H1 (cell line): Measurements from ENCODE around the gene TBC1D17. TPM values are rescaled to one million over a fixed set of nuclear protein-coding genes. Genes with fewer than 3 reads are reported as not detected.

ENCODE experiments used
- CTCF ChIA-PET: fragments of 300-600 bp; sonication (Branson Sonifier 250); formaldehyde crosslinking; loops from one replicate; lab custom pipeline; 2021; ENCODE audit not compliant: partially characterized antibody; lab: Charles Lee
- POLR2A ChIA-PET: fragments of 300-600 bp; sonication (Branson Sonifier 250); formaldehyde crosslinking; loops from one replicate; lab custom pipeline; 2021; ENCODE audit warnings: inconsistent platforms; ENCODE audit not compliant: partially characterized antibody; lab: Charles Lee
- DNase-seq, 2 experiments: peaks; one replicate each; pipeline versions ENCODE4 v3.0.0 to v3.0.0-alpha.2; 2010 to 2022; ENCODE audit warnings: low spot score in 2 of 2, low read depth in 1 of 2, mixed read lengths in 1 of 2
- FAIRE-seq: peaks from 2 replicates; lab custom pipeline; 2011; peaks lifted over from hg19 to GRCh38; lab: Jason Lieb, UNC
- H2AFZ ChIP-seq: 2 replicates; pipeline ENCODE4 v1.8.1; 2012; ENCODE audit warnings: low read length, inconsistent platforms
- H2AK5ac ChIP-seq: 2 replicates; pipeline ENCODE4 v1.6.1; 2013; ENCODE audit warnings: low read depth, low read length
- H2BK120ac ChIP-seq: replicated peaks from 2 replicates; pipeline ENCODE3; 2013; ENCODE audit warnings: low read depth, low read length, inconsistent platforms
- H2BK12ac ChIP-seq: 2 replicates; pipeline ENCODE4 v1.6.1; 2013; ENCODE audit warnings: low read depth, low read length
- H2BK15ac ChIP-seq: 2 replicates; pipeline ENCODE4 v1.6.1; 2013; ENCODE audit warnings: low read length
- H2BK20ac ChIP-seq: 2 replicates; pipeline ENCODE4 v1.6.1; 2013; ENCODE audit warnings: low read length
- H2BK5ac ChIP-seq: 2 replicates; pipeline ENCODE4 v1.6.1; 2013; ENCODE audit warnings: low read depth, low read length
- H3K14ac ChIP-seq: 2 replicates; pipeline ENCODE4 v1.6.1; 2013; ENCODE audit warnings: inconsistent platforms; ENCODE audit not compliant: insufficient read length
- H3K18ac ChIP-seq: 2 replicates; pipeline ENCODE4 v1.6.1; 2013; ENCODE audit warnings: low read length; ENCODE audit errors: extremely low read depth
- H3K23ac ChIP-seq: 2 replicates; pipeline ENCODE4 v1.6.1; 2013; ENCODE audit warnings: inconsistent platforms; ENCODE audit not compliant: insufficient read length
- H3K23me2 ChIP-seq: 2 replicates; pipeline ENCODE4 v1.6.1; 2013; ENCODE audit warnings: low read depth, low read length
- H3K27ac ChIP-seq: 2 replicates; pipeline ENCODE4 v1.6.1; 2011; ENCODE audit warnings: low read depth, low read length, inconsistent platforms
- H3K27me3 ChIP-seq, 4 experiments: replicated peaks in 1 of 4; 1 replicate in 1 of 4; 2 replicates in 3 of 4; pipeline versions ENCODE4 v1.6.1 to v1.8.1; 2011 to 2013; ENCODE audit warnings: low read length in 3 of 4, mild to moderate bottlenecking in 3 of 4, inconsistent platforms in 2 of 4, mixed read lengths in 2 of 4, moderate library complexity in 1 of 4; ENCODE audit not compliant: control insufficient read depth in 3 of 4, insufficient read depth in 3 of 4; ENCODE audit errors: extremely low read depth in 1 of 4
- H3K36me3 ChIP-seq, 4 experiments: 2 replicates each; pipeline versions ENCODE4 v1.6.1 to v1.8.1; 2011 to 2013; ENCODE audit warnings: mild to moderate bottlenecking in 4 of 4, low read length in 3 of 4, moderate library complexity in 2 of 4, control low read depth in 1 of 4, inconsistent platforms in 1 of 4; ENCODE audit not compliant: insufficient read depth in 4 of 4, control insufficient read depth in 2 of 4
- H3K4ac ChIP-seq: replicated peaks from 2 replicates; pipeline ENCODE3; 2013; ENCODE audit warnings: low read length, low read depth, mixed read lengths, inconsistent platforms; ENCODE audit not compliant: insufficient read length
- H3K4me1 ChIP-seq, 4 experiments: replicated peaks in 1 of 4; 1 replicate in 1 of 4; 2 replicates in 3 of 4; pipeline versions ENCODE4 v1.6.1 to v1.8.1; 2011 to 2013; ENCODE audit warnings: low read length in 3 of 4, inconsistent platforms in 2 of 4, mixed read lengths in 1 of 4; ENCODE audit not compliant: insufficient read depth in 4 of 4, control insufficient read depth in 3 of 4
- H3K4me2 ChIP-seq, 2 experiments: 2 replicates each; pipeline versions ENCODE4 v1.6.1 to v1.8.1; 2011 to 2013; ENCODE audit warnings: low read depth in 2 of 2, low read length in 2 of 2, control low read depth in 1 of 2, inconsistent platforms in 1 of 2, mild to moderate bottlenecking in 1 of 2; ENCODE audit not compliant: insufficient read depth in 1 of 2
- H3K4me3 ChIP-seq, 4 experiments: fragments of 200-600, 300-600 bp in 1 of 4; sonication (generic), shearing (Covaris generic), sonication (Bioruptor Twin) in 1 of 4; 2 replicates each; pipeline versions ENCODE4 v1.5.1 to v1.8.1; 2011 to 2016; ENCODE audit warnings: low read length in 4 of 4, low read depth in 3 of 4, control low read depth in 2 of 4, inconsistent platforms in 2 of 4, mild to moderate bottlenecking in 2 of 4, mixed read lengths in 1 of 4, moderate library complexity in 1 of 4; ENCODE audit not compliant: insufficient read depth in 2 of 4; ENCODE audit errors: extremely low read depth in 1 of 4
- H3K56ac ChIP-seq: replicated peaks from 2 replicates; pipeline ENCODE3; 2013; ENCODE audit warnings: low read depth, mild to moderate bottlenecking, mixed read lengths, low read length, inconsistent platforms; ENCODE audit not compliant: insufficient read length
- H3K79me1 ChIP-seq: 2 replicates; pipeline ENCODE4 v1.6.1; 2013; ENCODE audit warnings: low read depth, low read length, control low read depth
- H3K79me2 ChIP-seq, 2 experiments: 2 replicates each; pipeline versions ENCODE4 v1.6.1 to v1.8.1; 2012 to 2013; ENCODE audit warnings: low read length in 2 of 2, mild to moderate bottlenecking in 2 of 2, inconsistent platforms in 1 of 2; ENCODE audit not compliant: insufficient read depth in 2 of 2, control insufficient read depth in 1 of 2
- H3K9ac ChIP-seq, 4 experiments: replicated peaks in 1 of 4; 1 replicate in 1 of 4; 2 replicates in 3 of 4; pipeline versions ENCODE4 v1.6.1 to v1.8.1; 2011 to 2013; ENCODE audit warnings: low read depth in 3 of 4, low read length in 3 of 4, control low read depth in 2 of 4, mild to moderate bottlenecking in 2 of 4, moderate library complexity in 2 of 4, inconsistent platforms in 1 of 4; ENCODE audit errors: extremely low read depth in 1 of 4
- H3K9me3 ChIP-seq, 2 experiments: 2 replicates each; pipeline versions ENCODE4 v1.6.1 to v1.8.1; 2012 to 2013; ENCODE audit warnings: mild to moderate bottlenecking in 2 of 2, moderate library complexity in 2 of 2, control low read depth in 1 of 2, inconsistent platforms in 1 of 2, low read depth in 1 of 2, low read length in 1 of 2, mixed read lengths in 1 of 2; ENCODE audit not compliant: insufficient read depth in 2 of 2
- H4K20me1 ChIP-seq, 2 experiments: replicated peaks in 1 of 2; 2 replicates each; pipeline versions ENCODE3 to v1.8.1; 2011 to 2013; ENCODE audit warnings: inconsistent platforms in 2 of 2, low read length in 2 of 2, mild to moderate bottlenecking in 1 of 2; ENCODE audit not compliant: insufficient read depth in 2 of 2, control insufficient read depth in 1 of 2
- H4K5ac ChIP-seq: 2 replicates; pipeline ENCODE4 v1.6.1; 2013; ENCODE audit warnings: low read length, low read depth, mixed read lengths, inconsistent platforms; ENCODE audit not compliant: insufficient read length
- H4K8ac ChIP-seq: 2 replicates; pipeline ENCODE4 v1.8.0; 2013; ENCODE audit warnings: mild to moderate bottlenecking, moderate library complexity, low read length, inconsistent platforms; ENCODE audit not compliant: insufficient read depth; ENCODE audit errors: extremely low read depth
- H4K91ac ChIP-seq: replicated peaks from 2 replicates; pipeline ENCODE3; 2013; ENCODE audit warnings: low read length, mixed read lengths, inconsistent platforms; ENCODE audit not compliant: insufficient read length
- CBX8 ChIP-seq: fragments of 300-800, 300-1000 bp; sonication (generic); IDR thresholded peaks from 2 replicates; pipeline ENCODE4 v1.7.1; 2016; ENCODE audit warnings: low read depth, low read length, borderline replicate concordance
- WGBS, 2 experiments: shearing (Covaris generic) in 1 of 2; methylation state at CpG; one replicate each; pipeline versions ENCODE4 v1.1.6 to v1.1.7; 2013 to 2015; ENCODE audit warnings: low lambda C conversion rate in 2 of 2, mixed read lengths in 2 of 2, inconsistent platforms in 1 of 2, low coverage in 1 of 2, missing lambda C conversion rate in 1 of 2; ENCODE audit not compliant: insufficient replicate concordance in 2 of 2, insufficient coverage in 1 of 2, insufficient read length in 1 of 2; ENCODE audit errors: extremely low coverage in 1 of 2, missing lambda C conversion rate in 1 of 2; 5-methylcytosine and 5-hydroxymethylcytosine counted together
- polyA plus RNA-seq, 7 experiments: library from polyadenylated mRNA; depleted of rRNA in 3 of 7; stranded (reverse) in 5 of 7; unstranded in 2 of 7; fragments of >200 nt in 5 of 7; fragments of 200-250 nt in 2 of 7; gene quantifications; 1 replicate in 5 of 7; 2 replicates in 1 of 7; 4 replicates in 1 of 7; pipeline versions ENCODE4 v1.2.1 to v1.2.3, GENCODE V29; 2011 to 2013; ENCODE audit warnings: missing spikeins in 2 of 7, mixed read lengths in 2 of 7
- total RNA-seq: library from RNA; stranded (reverse); fragmentation: NEBNext Ultra II Directional; extraction: Animal tissue kit (Norgen Biotek cat#: 25700); gene quantifications from 2 replicates; pipeline ENCODE4 v1.2.1, GENCODE V29; 2021

The TBC1D17 gene
- total and polyA plus RNA-seq, 2 of the 8 experiments (the other 6 are each of a cell fraction or from before 2014, with no cell fraction given): 30.3 to 44.9 TPM

GRCh38 chr19:49882643-49883042 lies 5.1 kb downstream of the TBC1D17 start:
- no peak overlapping the region for H4K8ac ChIP-seq
- 97% methylated on average over 10 of the region's 14 CpGs; no CpG with 5 or more reads in 1 of the 2 experiments for WGBS, 2 experiments
- H3K14ac ChIP-seq: no peak overlapping the region
- H2AK5ac ChIP-seq: no peak overlapping the region
- H3K56ac ChIP-seq: no peak overlapping the region
- H3K36me3 ChIP-seq: peaks cover 24 to 56% (median 47%) of the 10 kb centered on the region in 4 experiments
- no peak overlapping the region for H3K9ac ChIP-seq
- no peak overlapping the region for H3K27ac ChIP-seq
- no peak overlapping the region for H4K91ac ChIP-seq
- H4K5ac ChIP-seq: no peak overlapping the region
- H3K23me2 ChIP-seq: peaks cover 7% of the 10 kb centered on the region
- no peak for FAIRE-seq
- peaks cover 9% of the 10 kb centered on the region; the same call in 1 of the 2 replicates for H3K79me1 ChIP-seq
- H3K4me1 ChIP-seq: peaks cover 0 to 7% (median 4%) of the 10 kb centered on the region in 4 experiments; a peak in 6 of 7 replicates
- H3K4ac ChIP-seq: no peak overlapping the region
- no peak overlapping the region for H2BK15ac ChIP-seq
- H3K79me2 ChIP-seq: peaks cover 0 to 12% of the 10 kb centered on the region in 2 experiments; a peak in 2 of 4 replicates
- no peaks in the 10 kb centered on the region for H3K27me3 ChIP-seq
- H3K23ac ChIP-seq: no peak overlapping the region
- H2BK12ac ChIP-seq: no peak overlapping the region
- POLR2A ChIA-PET: interaction anchor here (1.5 to 1.7 kb wide), 3 partner anchors 13 to 16 kb away, joined by 3 to 5 read pairs (median 5); no protein-coding TSS in a partner anchor
- no peak overlapping the region for H2BK120ac ChIP-seq
- H2AFZ ChIP-seq: no peak overlapping the region
- H3K4me2 ChIP-seq: no peak overlapping the region
- no peak overlapping the region for H3K4me3 ChIP-seq
- CTCF ChIA-PET: interaction anchor here (2.0 kb wide), 1 partner anchor 9 kb away, joined by 5 read pairs; no protein-coding TSS in a partner anchor
- no peak overlapping the region for H2BK20ac ChIP-seq
- no peak overlapping the region for H2BK5ac ChIP-seq
- no peak for TF ChIP-seq CBX8
- TF ChIP-seq, all 59 proteins: peak for 0
- DNase-seq: no peak
- H4K20me1 ChIP-seq: peaks cover 10 to 21% of the 10 kb centered on the region in 2 experiments
- H3K18ac ChIP-seq: no peak overlapping the region
- no peaks in the 10 kb centered on the region for H3K9me3 ChIP-seq
